ENCODE data around the gene ALPL.

DNA sequence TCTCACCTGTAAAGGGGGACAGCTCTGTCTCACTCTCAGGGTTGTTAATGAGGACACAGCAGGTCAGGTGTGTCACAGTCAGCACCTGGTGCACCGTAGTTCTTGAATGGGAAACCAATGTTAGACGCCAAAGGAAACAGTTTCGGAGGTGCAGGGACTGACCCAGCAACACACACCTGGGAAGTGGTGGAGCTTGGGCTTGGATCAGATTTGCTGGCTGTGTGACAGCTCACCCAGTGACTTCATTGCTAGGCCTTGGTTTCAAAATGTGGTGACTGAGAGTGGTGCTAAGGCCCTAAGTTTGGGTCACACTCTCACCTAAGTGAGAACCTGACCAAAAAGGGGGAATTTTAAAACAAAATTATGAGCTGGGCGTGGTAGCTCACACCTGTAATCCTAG lies 34.9 kb downstream of the ALPL start:
- TF ChIP-seq, protein P1, sequence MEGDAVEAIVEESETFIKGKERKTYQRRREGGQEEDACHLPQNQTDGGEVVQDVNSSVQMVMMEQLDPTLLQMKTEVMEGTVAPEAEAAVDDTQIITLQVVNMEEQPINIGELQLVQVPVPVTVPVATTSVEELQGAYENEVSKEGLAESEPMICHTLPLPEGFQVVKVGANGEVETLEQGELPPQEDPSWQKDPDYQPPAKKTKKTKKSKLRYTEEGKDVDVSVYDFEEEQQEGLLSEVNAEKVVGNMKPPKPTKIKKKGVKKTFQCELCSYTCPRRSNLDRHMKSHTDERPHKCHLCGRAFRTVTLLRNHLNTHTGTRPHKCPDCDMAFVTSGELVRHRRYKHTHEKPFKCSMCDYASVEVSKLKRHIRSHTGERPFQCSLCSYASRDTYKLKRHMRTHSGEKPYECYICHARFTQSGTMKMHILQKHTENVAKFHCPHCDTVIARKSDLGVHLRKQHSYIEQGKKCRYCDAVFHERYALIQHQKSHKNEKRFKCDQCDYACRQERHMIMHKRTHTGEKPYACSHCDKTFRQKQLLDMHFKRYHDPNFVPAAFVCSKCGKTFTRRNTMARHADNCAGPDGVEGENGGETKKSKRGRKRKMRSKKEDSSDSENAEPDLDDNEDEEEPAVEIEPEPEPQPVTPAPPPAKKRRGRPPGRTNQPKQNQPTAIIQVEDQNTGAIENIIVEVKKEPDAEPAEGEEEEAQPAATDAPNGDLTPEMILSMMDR (IDR thresholded peaks at IDR 0.05; ENCODE audit: low read depth, low read length): no peak
- no peak for TF ChIP-seq EZH2phosphoT487 (IDR thresholded peaks at IDR 0.05; ENCODE audit: low read depth)

Measured in OCI-LY3 (cell line).